Measurements from ENCODE around the gene SLFN5.
"Not testable (repeated sequence)": the region's sequence is repeated elsewhere in the genome, so short reads cannot be mapped to it uniquely, and the experiment has no call there.

Gene SLFN5

DNA sequence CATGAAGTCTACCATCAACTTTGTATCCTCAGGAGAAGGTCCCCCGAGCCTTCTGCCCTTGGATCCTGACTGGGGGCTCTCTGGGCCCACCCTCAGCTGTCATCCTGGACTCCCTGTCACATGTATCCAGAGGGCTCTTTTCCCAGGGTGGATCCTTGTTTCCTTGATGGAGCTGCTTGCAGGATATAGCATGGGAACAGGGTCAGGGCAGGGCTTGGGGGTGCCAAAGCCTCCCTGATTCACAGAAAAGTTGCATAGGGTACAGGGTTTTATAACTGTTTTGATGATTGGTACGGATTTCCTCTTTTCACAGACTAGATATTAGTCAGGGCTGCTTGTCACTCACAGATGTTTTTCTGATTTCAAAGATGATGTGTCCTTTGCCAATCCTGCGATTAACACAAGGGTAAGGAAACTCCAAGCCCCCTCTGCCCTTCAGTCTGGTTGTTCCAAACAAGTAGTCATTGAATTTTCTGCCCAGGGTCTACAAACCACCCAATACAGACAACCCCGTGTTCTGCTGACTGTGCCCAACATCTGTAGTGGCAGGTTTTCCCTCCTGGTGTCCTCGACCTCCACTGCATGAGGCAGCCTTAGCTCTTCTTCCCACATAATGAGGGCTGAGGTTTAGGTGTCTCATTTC, 28.1 kb upstream of the SLFN5 start:
- no peak overlapping the region for H3K4me3 ChIP-seq (replicated peaks; ENCODE audit: low read depth, low read length)
- no peak for DNase-seq (ENCODE audit: low read depth)
- TF ChIP-seq, protein P1, sequence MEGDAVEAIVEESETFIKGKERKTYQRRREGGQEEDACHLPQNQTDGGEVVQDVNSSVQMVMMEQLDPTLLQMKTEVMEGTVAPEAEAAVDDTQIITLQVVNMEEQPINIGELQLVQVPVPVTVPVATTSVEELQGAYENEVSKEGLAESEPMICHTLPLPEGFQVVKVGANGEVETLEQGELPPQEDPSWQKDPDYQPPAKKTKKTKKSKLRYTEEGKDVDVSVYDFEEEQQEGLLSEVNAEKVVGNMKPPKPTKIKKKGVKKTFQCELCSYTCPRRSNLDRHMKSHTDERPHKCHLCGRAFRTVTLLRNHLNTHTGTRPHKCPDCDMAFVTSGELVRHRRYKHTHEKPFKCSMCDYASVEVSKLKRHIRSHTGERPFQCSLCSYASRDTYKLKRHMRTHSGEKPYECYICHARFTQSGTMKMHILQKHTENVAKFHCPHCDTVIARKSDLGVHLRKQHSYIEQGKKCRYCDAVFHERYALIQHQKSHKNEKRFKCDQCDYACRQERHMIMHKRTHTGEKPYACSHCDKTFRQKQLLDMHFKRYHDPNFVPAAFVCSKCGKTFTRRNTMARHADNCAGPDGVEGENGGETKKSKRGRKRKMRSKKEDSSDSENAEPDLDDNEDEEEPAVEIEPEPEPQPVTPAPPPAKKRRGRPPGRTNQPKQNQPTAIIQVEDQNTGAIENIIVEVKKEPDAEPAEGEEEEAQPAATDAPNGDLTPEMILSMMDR (IDR thresholded peaks at IDR 0.05; ENCODE audit: low read length, missing control alignments): no peak

GRCh38 chr17:35217107-35217506, 25.8 kb upstream of the SLFN5 start:
- no peak overlapping the region for H3K4me3 ChIP-seq (replicated peaks; ENCODE audit: low read depth, low read length)
- TF ChIP-seq, protein P1 (IDR thresholded peaks at IDR 0.05; ENCODE audit: low read length, missing control alignments): no peak
- DNase-seq (ENCODE audit: low read depth): no peak

- TF ChIP-seq, protein P1 (IDR thresholded peaks at IDR 0.05; ENCODE audit: low read length, missing control alignments): no peak
- DNase-seq (ENCODE audit: low read depth): no peak
- H3K4me3 ChIP-seq (replicated peaks; ENCODE audit: low read depth, low read length): no peak overlapping the region
Observed at GRCh38 chr17:35218915-35219314, 24.0 kb upstream of the SLFN5 start.

DNA sequence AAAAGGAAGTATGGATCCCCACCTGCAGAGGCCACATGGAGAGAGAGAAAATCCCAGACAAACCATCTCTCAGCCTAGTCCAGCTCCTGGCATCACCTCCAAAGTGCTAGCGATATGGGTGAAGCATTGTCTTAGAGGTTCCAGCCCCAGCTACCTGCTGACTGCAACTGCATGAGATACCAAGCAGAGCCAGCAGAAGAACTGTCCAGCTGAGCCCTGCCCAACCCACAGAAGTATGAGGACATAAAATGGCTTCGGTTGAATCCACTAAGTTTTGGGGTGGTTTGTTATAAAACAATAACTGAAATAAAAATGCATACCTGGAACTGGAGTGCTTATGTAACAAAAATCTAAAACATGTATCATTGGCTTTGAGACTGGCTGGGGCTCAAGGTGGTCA, 20.4 kb upstream of the SLFN5 start:
- no peak overlapping the region for H3K4me3 ChIP-seq (replicated peaks; ENCODE audit: low read depth, low read length)
- no peak for DNase-seq (ENCODE audit: low read depth)
- TF ChIP-seq, protein P1 (IDR thresholded peaks at IDR 0.05; ENCODE audit: low read length, missing control alignments): no peak

DNA sequence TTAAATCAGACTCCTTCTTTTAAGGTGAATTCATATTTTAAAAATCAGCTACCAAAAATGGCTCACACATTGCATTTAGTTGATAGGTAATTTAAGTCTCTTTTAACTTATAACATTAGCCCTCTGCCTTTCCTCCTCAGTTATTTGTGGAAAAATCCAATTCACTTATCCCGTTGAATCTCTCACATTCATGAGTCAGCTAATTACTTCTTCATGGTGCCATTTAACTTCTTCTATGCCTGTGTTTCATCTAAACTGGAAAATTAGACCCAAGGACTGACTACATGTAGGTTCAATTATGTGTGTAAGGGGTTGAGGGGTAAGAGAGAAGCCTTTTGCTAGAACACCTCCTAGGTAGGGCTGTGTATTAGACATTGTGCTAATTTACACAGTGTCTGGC, 18.4 kb upstream of the SLFN5 start:
- TF ChIP-seq, protein P1 (IDR thresholded peaks at IDR 0.05; ENCODE audit: low read length, missing control alignments): no peak
- no peak overlapping the region for H3K4me3 ChIP-seq (replicated peaks; ENCODE audit: low read depth, low read length)
- no peak for DNase-seq (ENCODE audit: low read depth)

DNA sequence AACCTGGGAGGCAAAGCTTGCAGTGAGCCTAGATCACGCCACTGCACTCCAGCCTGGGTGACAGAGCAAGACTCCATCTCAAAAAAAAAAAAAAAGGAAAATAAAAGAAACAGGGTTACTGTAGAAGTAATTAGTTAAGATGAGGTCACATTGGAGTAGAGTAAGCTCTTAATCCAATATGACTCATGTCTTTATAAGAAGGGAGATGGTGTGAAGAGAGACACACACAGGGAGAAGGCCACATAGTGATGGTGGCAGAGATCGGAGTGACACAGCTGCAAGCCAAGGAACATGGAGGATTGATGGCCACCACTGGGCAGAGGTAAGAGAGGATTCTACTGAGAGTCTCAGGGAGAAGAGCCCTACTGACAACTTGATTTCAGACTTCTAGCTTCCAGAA, 15.3 kb upstream of the SLFN5 start:
- no peak overlapping the region for H3K4me3 ChIP-seq (replicated peaks; ENCODE audit: low read depth, low read length)
- TF ChIP-seq, protein P1 (IDR thresholded peaks at IDR 0.05; ENCODE audit: low read length, missing control alignments): no peak
- no peak for DNase-seq (ENCODE audit: low read depth)

- DNase-seq (ENCODE audit: low read depth): no peak
- TF ChIP-seq, protein P1 (IDR thresholded peaks at IDR 0.05; ENCODE audit: low read length, missing control alignments): no peak
- H3K4me3 ChIP-seq (replicated peaks; ENCODE audit: low read depth, low read length): no peak overlapping the region
Observed at GRCh38 chr17:35229638-35230037, 13.2 kb upstream of the SLFN5 start.

- DNase-seq (ENCODE audit: low read depth); H3K4me3 ChIP-seq (replicated peaks; ENCODE audit: low read depth, low read length): not testable (repeated sequence)
Observed at GRCh38 chr17:35234315-35234714, 8.6 kb upstream of the SLFN5 start.
